HG03095 (cell line): ENCODE measurements around the gene SQSTM1.

ENCODE experiments used
- ATAC-seq: cut with Tn5 transposase; IDR thresholded peaks from one replicate; pipeline ENCODE4 v1.9.1; 2021; ENCODE audit warnings: moderate library complexity; ENCODE audit not compliant: unreplicated experiment

Gene SQSTM1

GRCh38 chr5:179872055-179872827 lies 51.5 kb downstream of the SQSTM1 start:
- no peak for ATAC-seq

- no peak for ATAC-seq
Measured at GRCh38 chr5:179872828-179873575, 52.3 kb downstream of the SQSTM1 start.

- no peak for ATAC-seq
Measured at GRCh38 chr5:179873588-179874110, 52.9 kb downstream of the SQSTM1 start.

GRCh38 chr5:179874136-179874535 lies 53.4 kb downstream of the SQSTM1 start:
- no peak for ATAC-seq

GRCh38 chr5:179874536-179875292 lies 54.0 kb downstream of the SQSTM1 start:
- ATAC-seq: no peak

GRCh38 chr5:179875741-179876609 lies 55.3 kb downstream of the SQSTM1 start:
- ATAC-seq: no peak

- ATAC-seq: no peak
Measured at GRCh38 chr5:179876610-179876952, 55.9 kb downstream of the SQSTM1 start.

- ATAC-seq: no peak
Measured at GRCh38 chr5:179878222-179879002, 57.7 kb downstream of the SQSTM1 start.

GRCh38 chr5:179879003-179879689 lies 58.4 kb downstream of the SQSTM1 start:
- ATAC-seq: no peak

- no peak for ATAC-seq
Measured at GRCh38 chr5:179879690-179880010, 58.9 kb downstream of the SQSTM1 start.

- ATAC-seq: no peak
Measured at GRCh38 chr5:179880066-179880650, 59.5 kb downstream of the SQSTM1 start.

GRCh38 chr5:179880848-179881590 lies 60.3 kb downstream of the SQSTM1 start:
- ATAC-seq: no peak

- ATAC-seq: no peak
Measured at GRCh38 chr5:179882338-179882737, 61.6 kb downstream of the SQSTM1 start.

- ATAC-seq: no peak
Measured at GRCh38 chr5:179883163-179883562, 62.5 kb downstream of the SQSTM1 start.

- ATAC-seq: no peak
Measured at GRCh38 chr5:179885491-179886090, 64.9 kb downstream of the SQSTM1 start.

GRCh38 chr5:179886190-179886911 lies 65.6 kb downstream of the SQSTM1 start:
- ATAC-seq: no peak

- ATAC-seq: no peak
Measured at GRCh38 chr5:179887095-179887494, 66.4 kb downstream of the SQSTM1 start.
